NCI-H524 (cell line): ENCODE measurements around the gene DPP10.

ENCODE experiments used
- DNase-seq, 2 experiments: peaks; one replicate each; lab custom pipeline; 2025; lab: John Stamatoyannopoulos, UW

Gene DPP10

DNA sequence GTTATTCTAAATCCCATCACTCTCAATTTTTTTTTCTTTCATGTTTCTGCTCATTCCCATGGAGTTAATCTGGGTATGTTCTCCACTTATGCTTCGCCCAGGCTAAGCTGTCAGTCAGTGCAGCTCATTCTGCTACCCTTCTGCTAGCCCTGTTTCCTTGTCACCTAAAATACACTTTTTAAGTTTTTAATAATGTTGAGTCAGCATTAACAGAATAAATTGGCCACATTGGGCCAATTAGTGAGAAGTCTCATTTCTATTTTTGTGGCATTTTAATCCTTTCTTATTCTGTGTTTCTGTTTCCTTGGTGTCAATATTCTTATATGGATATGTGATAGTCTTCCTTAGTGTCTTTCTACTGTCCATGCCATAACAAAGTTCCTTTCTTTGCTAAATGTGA, 1126.2 kb downstream of the DPP10 start:
- no peak for DNase-seq

DNA sequence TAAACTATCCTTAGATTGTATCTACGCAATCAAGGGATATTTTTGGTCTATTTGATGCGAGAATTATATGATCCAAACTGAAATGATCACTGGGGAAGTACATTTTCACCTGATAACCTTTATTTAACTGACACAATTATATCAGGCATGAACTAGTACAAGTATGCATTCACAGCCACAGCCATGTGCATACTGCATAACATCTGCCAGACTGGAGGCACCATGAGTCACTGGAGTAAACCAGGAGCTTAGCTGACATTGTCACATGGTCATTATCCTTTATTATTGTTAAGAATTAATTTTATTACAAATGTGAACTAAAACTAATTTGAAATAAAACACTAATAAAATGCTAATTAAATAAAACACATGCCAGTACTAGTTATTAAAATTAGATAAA, 1127.1 kb downstream of the DPP10 start:
- peak in 1 of 2 experiments; percentile 35 for DNase-seq

GRCh38 chr2:115572746-115573145, 1130.3 kb downstream of the DPP10 start:
- DNase-seq = peak in 1 of 2 experiments; percentile 8

DNA sequence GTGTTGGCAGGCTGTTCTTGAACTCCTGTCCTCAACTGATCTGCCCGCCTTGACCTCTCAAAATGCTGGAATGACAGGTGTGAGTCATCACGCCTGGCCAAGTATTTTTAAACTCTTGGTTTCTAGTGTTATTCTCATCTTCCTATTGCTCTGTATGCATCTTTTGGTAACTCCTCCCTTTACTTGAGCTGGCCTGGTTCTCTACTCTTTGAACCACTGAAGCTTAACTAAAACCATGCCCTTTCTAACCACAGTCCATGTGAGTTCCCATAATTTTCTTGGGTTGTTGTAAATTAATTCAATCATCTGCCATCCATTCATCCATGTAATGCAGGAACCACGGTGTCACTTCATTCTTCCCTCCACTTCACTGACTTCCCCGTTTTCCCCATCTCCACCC, 1131.3 kb downstream of the DPP10 start:
- DNase-seq = no peak

DNA sequence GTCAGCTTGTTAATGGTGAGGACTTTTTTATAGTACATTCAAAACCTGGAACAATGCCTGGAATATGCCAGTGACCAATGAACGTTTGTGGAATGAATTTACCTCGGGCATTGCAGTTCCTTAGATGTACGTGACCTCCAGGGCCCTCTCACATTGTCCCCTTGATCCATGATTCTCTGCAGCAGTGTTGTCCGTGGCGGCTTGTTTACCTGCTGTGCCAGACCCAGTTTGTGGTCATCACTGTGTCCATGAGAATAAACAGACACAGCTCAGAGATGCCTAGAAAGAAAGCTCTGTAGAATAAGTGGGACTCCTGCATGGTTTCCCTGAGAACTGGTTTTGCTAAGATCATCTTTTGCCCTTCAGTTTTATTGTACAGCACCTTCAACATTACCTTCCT, 1132.2 kb downstream of the DPP10 start:
- no peak for DNase-seq

GRCh38 chr2:115580784-115581183, 1138.3 kb downstream of the DPP10 start:
- DNase-seq = no peak

DNA sequence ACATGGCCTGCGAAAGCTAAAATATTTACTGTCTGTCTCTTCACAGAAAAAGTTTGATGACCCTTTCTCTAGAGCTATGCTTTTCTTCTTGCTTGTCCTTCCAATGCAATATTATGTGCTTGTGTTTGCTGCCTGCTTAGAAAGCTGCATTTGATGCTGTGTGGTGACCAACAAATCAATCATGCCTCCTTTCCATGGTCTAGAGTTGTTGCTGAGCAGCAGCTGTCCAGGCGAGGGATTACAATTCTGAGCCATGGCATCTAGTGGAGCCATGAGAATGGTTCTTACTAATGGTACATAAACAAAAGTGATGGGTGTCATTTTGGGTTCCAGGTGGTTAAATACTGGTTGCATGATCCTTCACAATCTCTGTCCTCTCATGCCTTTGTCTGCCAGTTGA, 1142.1 kb downstream of the DPP10 start:
- no peak for DNase-seq

DNA sequence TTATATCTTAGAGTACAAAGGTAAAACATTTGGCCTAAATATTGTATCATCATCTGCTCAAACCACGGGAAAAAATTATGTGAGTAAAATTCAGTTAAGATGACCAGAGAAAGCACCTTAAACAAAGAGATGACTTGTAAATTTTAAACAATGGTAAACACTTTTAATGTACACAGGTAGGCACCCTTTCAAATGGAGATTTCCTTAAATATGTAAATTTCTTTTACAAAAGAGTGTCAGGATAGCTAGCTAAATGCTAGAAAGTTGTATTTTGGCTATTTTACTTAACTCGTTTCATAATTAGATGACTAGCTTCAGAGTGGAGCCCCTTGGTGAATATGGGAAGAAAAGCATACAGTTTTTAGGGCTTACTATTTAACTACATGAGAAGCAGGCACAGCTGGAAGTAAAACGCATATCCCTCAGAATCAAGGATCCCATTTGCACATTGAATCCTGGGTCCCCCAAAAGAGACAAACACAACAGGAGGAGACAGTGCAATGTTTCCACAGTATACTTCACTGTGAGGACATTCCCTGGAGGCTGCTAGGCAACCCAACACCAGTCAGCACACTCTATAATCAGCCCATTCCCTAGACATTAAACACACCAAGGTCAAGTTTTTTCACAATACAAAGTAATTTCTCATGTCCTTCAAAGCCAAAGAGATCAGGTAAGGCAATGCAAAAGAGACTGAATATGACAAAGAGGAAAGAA, 1154.4 kb downstream of the DPP10 start:
- DNase-seq = no peak

DNA sequence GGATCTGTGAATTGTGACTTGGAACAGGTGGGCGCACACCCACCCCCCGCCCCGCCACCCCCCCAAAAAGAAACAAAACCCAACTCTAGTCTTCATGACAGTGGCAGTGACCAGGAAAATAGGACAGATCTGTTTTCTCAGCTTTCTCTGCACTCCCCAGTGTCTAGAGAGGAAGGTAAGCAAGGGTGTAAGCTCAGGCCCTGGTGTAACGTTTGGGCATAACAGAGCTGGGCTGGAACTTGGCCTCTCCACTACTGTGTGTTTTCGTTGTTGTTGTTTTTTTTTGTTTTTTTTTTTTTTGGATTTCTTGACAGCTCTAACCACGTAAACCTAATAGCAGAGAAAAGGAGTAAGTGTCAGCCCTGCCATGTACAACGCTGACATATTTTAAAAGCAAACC, 1160.8 kb downstream of the DPP10 start:
- DNase-seq = no peak

GRCh38 chr2:115606350-115606749, 1163.9 kb downstream of the DPP10 start:
- peak in 1 of 2 experiments; percentile 1 for DNase-seq

DNA sequence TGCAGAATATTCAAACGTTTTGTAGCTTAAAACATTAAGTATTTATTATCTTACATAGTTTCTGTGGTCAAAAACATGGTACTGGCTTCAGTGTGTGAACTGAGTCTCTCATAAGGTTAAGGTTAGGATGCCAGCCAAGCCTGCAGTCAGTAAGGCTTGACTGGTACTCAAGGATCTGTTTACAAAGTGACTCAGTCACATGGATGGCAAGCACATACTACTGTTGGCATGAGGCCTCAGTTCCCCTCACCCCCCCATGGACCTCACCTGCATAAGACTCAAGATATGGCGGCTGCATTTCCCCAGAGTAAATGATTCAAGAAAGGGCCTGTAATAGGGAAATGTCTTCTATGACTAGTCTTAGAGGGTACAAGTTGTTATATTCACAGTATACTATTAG, 1167.5 kb downstream of the DPP10 start:
- no peak for DNase-seq

DNA sequence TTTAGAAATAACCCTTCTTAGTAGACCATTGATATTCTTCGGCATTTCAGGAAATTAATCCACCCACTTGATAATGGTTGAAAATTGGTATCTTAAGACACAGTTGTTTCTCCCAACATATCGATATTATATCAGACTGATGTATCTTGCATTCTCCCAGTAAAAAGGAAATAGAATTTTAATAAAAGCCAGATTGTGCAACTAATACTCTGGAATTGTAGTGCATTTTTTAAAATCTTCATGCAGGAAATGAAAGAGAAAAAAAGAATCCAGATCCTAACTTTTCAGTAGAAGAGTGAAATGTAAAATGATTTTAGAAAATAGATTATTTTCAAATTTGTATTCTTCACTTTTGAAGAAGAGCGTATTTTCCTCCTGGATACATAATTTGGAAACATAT, 1168.4 kb downstream of the DPP10 start:
- no peak for DNase-seq

DNA sequence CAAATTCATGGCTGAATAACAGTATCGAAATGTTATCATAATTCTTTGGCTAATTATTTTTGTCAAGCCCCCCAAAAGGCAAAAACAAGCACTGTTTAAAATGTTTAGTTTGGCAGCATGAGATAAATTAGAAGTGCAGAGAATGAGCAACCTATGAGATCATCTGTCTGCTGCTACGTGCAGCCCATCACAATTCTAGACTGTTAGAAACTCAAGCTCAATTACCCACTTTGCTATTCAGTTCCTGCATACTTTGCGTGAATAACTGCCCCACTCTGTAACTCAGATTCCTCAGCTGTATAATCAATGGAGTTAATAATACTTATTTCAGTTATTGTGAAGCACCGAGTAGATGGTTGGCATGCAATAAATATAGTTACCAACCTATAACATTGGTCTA, 1181.9 kb downstream of the DPP10 start:
- DNase-seq = no peak

- no peak for DNase-seq
These were observed 1192.1 kb downstream of the DPP10 start for GRCh38 chr2:115634578-115634977.

DNA sequence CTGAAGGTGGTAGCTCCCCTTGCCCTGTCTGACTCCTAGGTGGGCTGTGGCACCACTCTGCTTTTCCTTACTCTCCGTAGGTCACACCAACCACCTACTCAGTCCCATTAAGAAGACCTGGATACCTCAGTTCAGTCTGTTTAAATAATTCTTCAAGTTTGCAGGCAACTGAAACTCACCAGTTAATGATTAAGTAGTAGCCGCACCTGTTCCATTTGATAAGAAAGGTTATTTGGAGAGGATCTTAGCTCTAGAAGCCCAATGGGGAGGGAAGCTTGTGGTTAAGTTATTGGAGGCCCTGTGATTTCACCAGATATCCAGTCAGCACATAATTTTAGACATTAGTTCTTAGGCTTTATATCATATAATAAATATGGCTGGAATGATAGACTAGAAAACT, 1193.0 kb downstream of the DPP10 start:
- DNase-seq = no peak

DNA sequence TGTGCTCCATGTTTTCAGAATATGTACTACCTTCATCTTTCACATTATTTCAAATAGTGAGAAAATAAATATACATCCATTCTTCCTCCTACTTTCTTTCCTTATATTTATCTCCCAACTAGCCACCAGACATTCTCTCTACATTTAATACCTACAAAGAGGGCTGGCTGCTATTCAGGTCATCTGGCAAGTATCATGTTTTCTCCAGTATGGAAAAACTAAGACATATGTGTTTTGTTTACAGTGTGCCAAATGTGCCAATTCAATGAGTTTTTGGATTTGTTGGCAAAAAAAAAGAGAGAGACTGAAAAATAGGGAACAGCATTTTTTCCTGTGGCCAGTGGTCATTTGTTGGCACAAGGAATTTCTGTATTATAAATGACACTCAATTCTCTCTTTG, 1207.3 kb downstream of the DPP10 start:
- DNase-seq = peak in 1 of 2 experiments; percentile 2

- peak in 1 of 2 experiments; percentile 57 for DNase-seq
These were observed 1208.4 kb downstream of the DPP10 start for GRCh38 chr2:115650827-115651226.

GRCh38 chr2:115652652-115653051, 1210.2 kb downstream of the DPP10 start:
- DNase-seq = no peak

- no peak for DNase-seq
These were observed 1211.9 kb downstream of the DPP10 start for GRCh38 chr2:115654362-115654761.

GRCh38 chr2:115678129-115678528, 1235.7 kb downstream of the DPP10 start:
- no peak for DNase-seq

- no peak for DNase-seq
These were observed 1241.9 kb downstream of the DPP10 start for GRCh38 chr2:115684345-115684744.

GRCh38 chr2:115691409-115691808, 1249.0 kb downstream of the DPP10 start:
- DNase-seq = no peak

DNA sequence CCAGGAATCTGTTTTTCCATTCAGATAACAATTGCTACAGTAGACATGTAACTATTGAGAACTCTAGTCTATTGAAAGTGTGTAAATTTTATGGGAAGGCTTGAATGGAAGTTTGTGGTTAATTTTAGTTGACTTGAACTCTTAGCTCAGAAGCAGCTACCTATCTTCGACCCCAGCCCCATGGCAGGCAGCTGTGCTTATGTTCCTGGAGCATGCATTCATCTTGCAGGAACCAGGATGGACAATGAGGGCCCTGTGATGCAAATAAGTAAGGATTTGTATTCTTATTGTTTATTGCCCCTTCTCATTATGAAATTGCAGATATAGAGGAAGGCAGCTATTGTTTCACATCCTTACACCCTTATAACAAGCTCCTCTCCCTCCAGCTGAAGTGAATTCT, 1252.2 kb downstream of the DPP10 start:
- no peak for DNase-seq

- no peak for DNase-seq
These were observed 1290.8 kb downstream of the DPP10 start for GRCh38 chr2:115733190-115733775.
